ENCODE data around the gene KREMEN1. TPM values are rescaled to one million over a fixed set of nuclear protein-coding genes. Genes with fewer than 3 reads are reported as not detected.

KREMEN1 gene
- total and polyA plus RNA-seq, 3 donors from 2014 or later: 42.5 to 54.9 (median 54.5) TPM

DNA sequence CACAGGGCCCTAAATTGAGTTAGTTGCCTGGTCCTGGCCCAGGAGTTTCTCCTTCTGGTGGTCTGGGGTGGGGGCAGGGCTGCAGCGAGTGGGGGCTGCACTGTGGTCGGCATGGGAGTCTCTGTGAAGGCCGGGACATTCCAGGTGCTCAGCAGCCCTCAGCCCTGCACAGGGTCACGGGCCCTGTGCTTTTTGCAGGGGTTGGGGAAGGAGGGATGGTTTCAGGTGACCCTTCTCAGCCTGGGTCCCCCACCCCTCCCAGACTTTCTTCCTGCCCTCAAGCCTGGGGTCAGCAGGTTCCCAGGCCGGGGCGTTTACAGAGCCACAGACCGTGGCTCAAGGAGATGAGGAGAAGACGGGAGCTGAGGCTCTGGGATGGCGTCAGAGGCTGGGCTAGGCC is 140.7 kb downstream of the KREMEN1 start:
- Histone ChIP-seq H3K9me3 (no peaks in the 10 kb centered on the region), H3K27ac (no peak overlapping the region), H3K4me1 (peaks cover 12% of the 10 kb centered on the region), H3K4me3 (no peak overlapping the region), H3K36me3 (ENCODE audit: low read depth, missing control alignments) (no peaks in the 10 kb centered on the region), H3K27me3 (no peaks in the 10 kb centered on the region)
- WGBS, 2 donors: 84 to 94% methylated on average over 8 to 9 of the region's 9 CpGs
- DNase-seq: no peak
- intact Hi-C loops (cut with DNase I; ENCODE audit: low total_unique reads): no loop called here
- TF ChIP-seq POLR2A (IDR thresholded peaks at IDR 0.05): no peak
- no peak for TF ChIP-seq CTCF (IDR thresholded peaks at IDR 0.05)

DNA sequence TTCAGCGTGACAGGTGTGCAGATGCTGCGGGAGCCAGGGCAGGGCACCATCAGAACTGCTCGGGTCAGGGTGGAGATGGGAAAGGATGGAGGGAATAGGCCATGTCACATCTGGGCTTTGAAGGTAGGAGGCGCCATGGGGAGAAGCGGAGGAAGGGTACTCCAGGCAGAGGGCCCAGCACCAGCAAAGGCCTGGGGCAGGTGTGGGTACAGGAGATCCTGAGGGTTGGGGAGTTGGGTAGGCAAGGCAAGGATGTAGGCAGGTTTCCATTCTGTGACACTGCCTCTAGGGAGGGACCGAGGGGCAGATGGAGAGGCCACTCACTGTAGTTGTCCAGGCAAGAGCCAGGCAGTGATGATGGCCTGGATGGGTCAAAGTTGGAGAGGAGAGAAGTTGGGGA is 141.4 kb downstream of the KREMEN1 start:
- intact Hi-C loops (cut with DNase I; ENCODE audit: low total_unique reads): no loop called here
- Histone ChIP-seq H3K27ac (no peak overlapping the region), H3K27me3 (no peaks in the 10 kb centered on the region), H3K4me1 (peaks cover 12% of the 10 kb centered on the region), H3K4me3 (no peak overlapping the region), H3K9me3 (no peaks in the 10 kb centered on the region), H3K36me3 (ENCODE audit: low read depth, missing control alignments) (no peaks in the 10 kb centered on the region)
- no peak for TF ChIP-seq POLR2A (IDR thresholded peaks at IDR 0.05)
- TF ChIP-seq CTCF (IDR thresholded peaks at IDR 0.05): no peak
- WGBS, 2 donors: 92 to 96% methylated on average over 6 of the region's 6 CpGs
- no peak for DNase-seq

- intact Hi-C loops (cut with DNase I; ENCODE audit: low total_unique reads): no loop called here
- Histone ChIP-seq H3K36me3 (ENCODE audit: low read depth, missing control alignments) (no peaks in the 10 kb centered on the region), H3K27me3 (no peaks in the 10 kb centered on the region), H3K4me3 (no peak overlapping the region), H3K4me1 (peaks cover 15% of the 10 kb centered on the region), H3K27ac (no peak overlapping the region), H3K9me3 (no peaks in the 10 kb centered on the region)
- TF ChIP-seq POLR2A (IDR thresholded peaks at IDR 0.05) (no peak), CTCF (IDR thresholded peaks at IDR 0.05) (no peak)
- 84 to 92% methylated on average over 5 to 14 of the region's 14 CpGs for WGBS, 2 donors
- DNase-seq: no peak
Observed at GRCh38 chr22:29215012-29215860, 142.4 kb downstream of the KREMEN1 start.

DNA sequence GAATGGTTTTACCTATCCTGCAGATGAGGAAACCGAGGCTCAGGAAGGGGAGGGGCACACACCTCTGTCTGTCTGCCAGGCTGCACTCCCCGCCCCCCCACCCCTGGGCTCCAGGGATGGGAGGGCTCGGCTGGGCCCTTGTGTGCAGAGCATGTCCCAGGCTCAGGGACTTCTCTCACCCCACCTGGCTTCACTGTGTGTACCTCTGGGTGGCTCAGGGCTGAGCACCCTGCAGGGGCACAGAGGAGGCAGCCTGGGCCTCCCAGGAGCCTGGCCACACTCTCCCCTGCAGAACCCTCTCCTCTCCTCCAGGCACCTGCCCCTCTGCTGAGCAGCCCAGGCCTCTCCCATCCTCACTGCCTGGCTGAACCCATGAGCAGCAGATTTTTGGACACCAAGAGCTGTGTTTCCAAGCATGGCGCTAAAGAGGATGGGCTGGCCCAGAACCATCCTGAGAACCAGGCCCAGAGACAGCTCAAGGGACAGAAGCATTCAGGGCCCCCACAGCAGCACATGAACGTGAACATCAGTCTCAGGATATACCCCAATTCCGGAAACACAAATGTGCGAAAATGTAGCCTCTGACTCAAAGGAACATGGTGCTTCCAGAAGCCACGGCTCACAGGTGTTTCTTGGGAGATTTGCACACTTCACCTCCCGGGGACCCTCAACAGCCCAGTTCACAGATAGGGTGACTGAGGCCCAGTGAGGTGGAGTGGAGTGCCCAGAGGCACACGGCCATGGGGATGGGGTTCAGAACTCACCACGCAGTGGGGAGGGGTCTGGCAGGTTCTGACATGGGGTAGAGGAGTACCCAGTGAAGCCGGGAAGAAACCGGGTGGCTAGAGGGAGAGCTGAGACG is 143.4 kb downstream of the KREMEN1 start:
- no peak overlapping the region for H3K4me3 ChIP-seq
- no peak for DNase-seq
- WGBS, 2 donors: 68 to 74% methylated on average over 14 of the region's 14 CpGs
- H3K27ac ChIP-seq: no peak overlapping the region
- H3K4me1 ChIP-seq: peaks cover 15% of the 10 kb centered on the region
- no peaks in the 10 kb centered on the region for H3K36me3 ChIP-seq (ENCODE audit: low read depth, missing control alignments)
- H3K27me3 ChIP-seq: no peaks in the 10 kb centered on the region
- intact Hi-C loops (cut with DNase I; ENCODE audit: low total_unique reads): no loop called here
- no peaks in the 10 kb centered on the region for H3K9me3 ChIP-seq
- TF ChIP-seq CTCF (IDR thresholded peaks at IDR 0.05) (no peak), POLR2A (IDR thresholded peaks at IDR 0.05) (no peak)
